ENCODE data around the gene ACBD6. TPM values are rescaled to one million over a fixed set of nuclear protein-coding genes. Genes with fewer than 3 reads are reported as not detected.

Gene ACBD6
- total RNA-seq, 4 donors from 2014 or later, result 33.3 to 44.0 (median 42.6) TPM

DNA sequence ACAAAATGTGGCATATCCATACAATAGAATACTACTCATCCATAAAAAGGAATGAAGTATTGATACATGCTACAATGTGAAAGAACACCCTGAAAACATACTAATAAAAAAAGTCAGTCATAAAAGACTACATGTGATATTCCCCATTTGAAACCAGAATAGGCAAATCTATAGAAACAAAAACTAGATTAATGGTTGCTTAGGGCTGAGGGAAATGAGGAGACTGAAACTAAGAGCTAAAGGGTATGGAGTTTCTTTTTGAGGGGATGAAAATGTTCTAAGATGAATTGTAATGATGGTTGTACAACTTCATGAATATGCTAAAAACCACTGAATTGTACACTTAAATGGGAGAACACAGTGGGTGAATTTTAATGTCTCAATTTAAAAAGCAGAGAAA is 50.9 kb downstream of the ACBD6 start:
- Histone ChIP-seq H3K9me3 (peaks cover 0 to 10% (median 7%) of the 10 kb centered on the region in 4 donors), H3K4me1 (no peaks in the 10 kb centered on the region), H3K4me3 (no peak overlapping the region), H3K27me3 (no peaks in the 10 kb centered on the region), H3K36me3 (peaks cover 0 to 6% (median 0%) of the 10 kb centered on the region in 4 donors), H3K27ac (replicated peaks in 1 of 4) (no peak overlapping the region)
- intact Hi-C loops (cut with DNase I), result no loop called here
- TF ChIP-seq, protein P1, sequence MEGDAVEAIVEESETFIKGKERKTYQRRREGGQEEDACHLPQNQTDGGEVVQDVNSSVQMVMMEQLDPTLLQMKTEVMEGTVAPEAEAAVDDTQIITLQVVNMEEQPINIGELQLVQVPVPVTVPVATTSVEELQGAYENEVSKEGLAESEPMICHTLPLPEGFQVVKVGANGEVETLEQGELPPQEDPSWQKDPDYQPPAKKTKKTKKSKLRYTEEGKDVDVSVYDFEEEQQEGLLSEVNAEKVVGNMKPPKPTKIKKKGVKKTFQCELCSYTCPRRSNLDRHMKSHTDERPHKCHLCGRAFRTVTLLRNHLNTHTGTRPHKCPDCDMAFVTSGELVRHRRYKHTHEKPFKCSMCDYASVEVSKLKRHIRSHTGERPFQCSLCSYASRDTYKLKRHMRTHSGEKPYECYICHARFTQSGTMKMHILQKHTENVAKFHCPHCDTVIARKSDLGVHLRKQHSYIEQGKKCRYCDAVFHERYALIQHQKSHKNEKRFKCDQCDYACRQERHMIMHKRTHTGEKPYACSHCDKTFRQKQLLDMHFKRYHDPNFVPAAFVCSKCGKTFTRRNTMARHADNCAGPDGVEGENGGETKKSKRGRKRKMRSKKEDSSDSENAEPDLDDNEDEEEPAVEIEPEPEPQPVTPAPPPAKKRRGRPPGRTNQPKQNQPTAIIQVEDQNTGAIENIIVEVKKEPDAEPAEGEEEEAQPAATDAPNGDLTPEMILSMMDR (IDR thresholded peaks at IDR 0.05), result no peak
- no peak for DNase-seq (ENCODE audit: extremely low spot score)

DNA sequence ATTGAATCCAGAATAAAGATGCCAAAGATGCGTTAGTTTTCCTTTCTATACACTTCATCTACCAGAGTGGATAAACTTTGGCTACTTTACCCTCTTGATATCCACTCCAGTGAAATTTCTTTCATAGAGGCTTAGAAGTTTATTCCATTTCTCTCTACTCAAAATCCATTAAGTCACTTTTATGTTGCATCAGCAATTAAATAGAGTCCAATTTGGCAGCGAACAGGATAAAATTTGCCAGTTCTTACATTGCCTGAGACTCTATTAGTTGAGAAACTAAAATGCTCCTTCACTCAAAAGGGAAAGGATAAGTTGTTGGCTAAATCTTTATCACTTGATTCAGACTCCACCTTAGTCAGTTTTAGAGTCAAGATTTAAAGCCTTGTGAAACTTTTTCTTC is 57.9 kb downstream of the ACBD6 start:
- no peak for TF ChIP-seq POLR2A (IDR thresholded peaks at IDR 0.05; ENCODE audit: low read depth)
- TF ChIP-seq, protein P1 (IDR thresholded peaks at IDR 0.05), result no peak
- TF ChIP-seq POLR2AphosphoS5 (IDR thresholded peaks at IDR 0.05), result no peak
- no peak for TF ChIP-seq EP300 (IDR thresholded peaks at IDR 0.05)
- no peaks in the 10 kb centered on the region for H3K9me3 ChIP-seq
- intact Hi-C loops (cut with DNase I), result no loop called here
- no peaks in the 10 kb centered on the region for H3K27me3 ChIP-seq
- H3K27ac ChIP-seq (replicated peaks in 1 of 4), result no peak overlapping the region
- H3K4me1 ChIP-seq, result no peaks in the 10 kb centered on the region
- 86% methylated on average over 2 of the region's 2 CpGs for WGBS
- no peak for DNase-seq (ENCODE audit: extremely low spot score)
- no peak overlapping the region for H3K4me3 ChIP-seq
- H3K36me3 ChIP-seq, result no peaks in the 10 kb centered on the region

GRCh38 chr1:180440335-180440734 is 62.0 kb downstream of the ACBD6 start:
- H3K4me3 ChIP-seq, result no peak overlapping the region
- intact Hi-C loops (cut with DNase I), result no loop called here
- no peaks in the 10 kb centered on the region for H3K27me3 ChIP-seq
- H3K4me1 ChIP-seq, result no peaks in the 10 kb centered on the region
- no peak for DNase-seq (ENCODE audit: extremely low spot score)
- no peaks in the 10 kb centered on the region for H3K9me3 ChIP-seq
- H3K36me3 ChIP-seq, result no peaks in the 10 kb centered on the region
- no peak overlapping the region for H3K27ac ChIP-seq (replicated peaks in 1 of 4)
- no peak for TF ChIP-seq POLR2A (IDR thresholded peaks at IDR 0.05; ENCODE audit: low read depth)
- no peak for TF ChIP-seq EP300 (IDR thresholded peaks at IDR 0.05)
- TF ChIP-seq, protein P1 (IDR thresholded peaks at IDR 0.05), result no peak
- TF ChIP-seq POLR2AphosphoS5 (IDR thresholded peaks at IDR 0.05), result no peak
- 94% methylated on average over 1 of the region's 1 CpG for WGBS

DNA sequence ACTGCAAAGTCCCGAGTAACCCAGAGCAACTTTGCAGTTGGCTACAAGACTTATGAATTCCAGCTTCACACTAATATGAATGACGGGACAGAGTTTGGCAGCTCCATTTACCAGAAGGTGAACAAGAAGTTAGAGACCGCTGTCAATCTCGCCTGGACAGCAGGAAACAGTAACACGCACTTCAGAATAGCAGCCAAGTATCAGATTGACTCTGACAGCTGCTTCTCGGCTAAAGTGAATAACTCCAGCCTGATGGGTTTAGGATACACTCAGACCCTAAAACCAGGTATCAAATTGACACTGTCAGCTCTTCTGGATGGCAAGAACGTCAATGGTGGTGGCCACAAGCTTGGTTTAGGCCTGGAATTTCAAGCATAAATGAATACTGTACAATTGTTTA is 66.8 kb downstream of the ACBD6 start:
- intact Hi-C loops (cut with DNase I), result no loop called here
- H3K9me3 ChIP-seq, result no peaks in the 10 kb centered on the region
- H3K4me3 ChIP-seq, result no peak overlapping the region
- 98% methylated on average over 7 of the region's 7 CpGs for WGBS
- no peaks in the 10 kb centered on the region for H3K36me3 ChIP-seq
- DNase-seq (ENCODE audit: extremely low spot score), result no peak
- no peak for TF ChIP-seq EP300 (IDR thresholded peaks at IDR 0.05)
- no peak for TF ChIP-seq POLR2AphosphoS5 (IDR thresholded peaks at IDR 0.05)
- TF ChIP-seq, protein P1 (IDR thresholded peaks at IDR 0.05), result no peak
- no peak for TF ChIP-seq POLR2A (IDR thresholded peaks at IDR 0.05; ENCODE audit: low read depth)
- peaks cover 0 to 7% (median 1%) of the 10 kb centered on the region in 4 donors for H3K4me1 ChIP-seq
- H3K27me3 ChIP-seq, result no peaks in the 10 kb centered on the region
- H3K27ac ChIP-seq (replicated peaks in 1 of 4), result no peak overlapping the region

DNA sequence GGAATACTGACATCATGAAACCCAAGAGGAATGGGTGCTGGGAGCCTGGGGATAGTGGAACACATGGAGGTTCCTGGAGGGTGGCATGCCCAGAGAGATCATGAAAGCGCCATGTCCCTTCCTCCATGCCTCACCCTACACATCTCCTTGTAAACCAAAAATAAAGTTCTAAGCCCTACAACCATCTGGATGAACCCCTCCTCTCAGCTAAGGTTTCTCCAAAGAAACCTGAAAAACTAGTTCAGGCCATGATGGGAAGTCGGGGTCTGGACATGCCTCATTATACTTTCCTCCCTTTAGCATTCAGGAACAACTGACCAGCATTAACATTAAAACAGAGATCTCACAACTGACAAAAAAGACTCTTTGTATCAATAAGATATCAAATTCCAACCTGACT is 68.5 kb downstream of the ACBD6 start:
- WGBS, result 95% methylated on average over 2 of the region's 2 CpGs

More for the DNA sequence above, 68.5 kb downstream of the ACBD6 start:
- no peak for DNase-seq (ENCODE audit: extremely low spot score)
- no peak overlapping the region for H3K27ac ChIP-seq (replicated peaks in 1 of 4)
- H3K9me3 ChIP-seq, result no peaks in the 10 kb centered on the region
- H3K4me3 ChIP-seq, result no peak overlapping the region
- no peaks in the 10 kb centered on the region for H3K36me3 ChIP-seq
- intact Hi-C loops (cut with DNase I), result no loop called here
- no peaks in the 10 kb centered on the region for H3K27me3 ChIP-seq
- peaks cover 0 to 7% (median 1%) of the 10 kb centered on the region in 4 donors for H3K4me1 ChIP-seq
- TF ChIP-seq POLR2A (IDR thresholded peaks at IDR 0.05; ENCODE audit: low read depth) (no peak), EP300 (IDR thresholded peaks at IDR 0.05) (no peak), POLR2AphosphoS5 (IDR thresholded peaks at IDR 0.05) (no peak)
- TF ChIP-seq, protein P1 (IDR thresholded peaks at IDR 0.05), result no peak
